ENCODE results near the gene PRUNE2.
A peak's percentile ranks its signal among the peaks of the same experiment; 100 is the strongest.
"Not testable (repeated sequence)": the region's sequence is repeated elsewhere in the genome, so short reads cannot be mapped to it uniquely, and the experiment has no call there.

PRUNE2 gene

GRCh38 chr9:76680716-76681425, 225.0 kb downstream of the PRUNE2 start:
- H3K4me3 ChIP-seq (ENCODE audit: control insufficient read depth, low read depth, low read length): no peak overlapping the region
- TF ChIP-seq CTCF (conservative IDR thresholded peaks at IDR 0.05; ENCODE audit: control insufficient read depth, insufficient read depth, low read depth, low read length): no peak
- no peak for DNase-seq (ENCODE audit: low read depth)

GRCh38 chr9:76677481-76678055, 228.3 kb downstream of the PRUNE2 start:
- no peak overlapping the region for H3K4me3 ChIP-seq (ENCODE audit: control insufficient read depth, low read depth, low read length)
- no peak for TF ChIP-seq CTCF (conservative IDR thresholded peaks at IDR 0.05; ENCODE audit: control insufficient read depth, insufficient read depth, low read depth, low read length)
- peak; percentile 60 for DNase-seq (ENCODE audit: low read depth)

DNA sequence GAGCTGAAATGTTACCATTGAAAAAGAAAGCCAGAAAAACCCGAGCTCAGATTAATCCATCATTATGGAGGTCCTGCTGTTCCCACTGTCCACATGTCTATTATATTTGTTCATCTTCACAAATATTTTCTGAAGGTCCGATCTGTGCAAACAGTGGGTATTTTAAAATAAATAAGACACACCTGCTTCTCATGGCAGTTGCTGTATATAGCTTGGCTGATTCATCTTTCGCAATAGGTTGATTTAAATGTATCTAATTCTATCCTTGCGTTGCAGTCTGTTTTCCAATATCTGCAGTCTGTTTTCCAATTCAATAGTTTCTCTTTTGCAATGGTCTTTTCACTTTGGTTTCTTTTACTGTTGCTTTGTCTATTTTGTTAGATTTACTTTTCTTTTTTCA, 229.1 kb downstream of the PRUNE2 start:
- H3K4me3 ChIP-seq (ENCODE audit: control insufficient read depth, low read depth, low read length): no peak overlapping the region
- no peak for TF ChIP-seq CTCF (conservative IDR thresholded peaks at IDR 0.05; ENCODE audit: control insufficient read depth, insufficient read depth, low read depth, low read length)
- no peak for DNase-seq (ENCODE audit: low read depth)

GRCh38 chr9:76667521-76667957, 238.4 kb downstream of the PRUNE2 start:
- no peak overlapping the region for H3K4me3 ChIP-seq (ENCODE audit: control insufficient read depth, low read depth, low read length)
- no peak for TF ChIP-seq CTCF (conservative IDR thresholded peaks at IDR 0.05; ENCODE audit: control insufficient read depth, insufficient read depth, low read depth, low read length)
- DNase-seq (ENCODE audit: low read depth): no peak

GRCh38 chr9:76665966-76666365, 239.9 kb downstream of the PRUNE2 start:
- not testable (repeated sequence) for H3K4me3 ChIP-seq (ENCODE audit: control insufficient read depth, low read depth, low read length)
- peak; percentile 59 for DNase-seq (ENCODE audit: low read depth)
- TF ChIP-seq CTCF (conservative IDR thresholded peaks at IDR 0.05; ENCODE audit: control insufficient read depth, insufficient read depth, low read depth, low read length): peak; percentile 45

DNA sequence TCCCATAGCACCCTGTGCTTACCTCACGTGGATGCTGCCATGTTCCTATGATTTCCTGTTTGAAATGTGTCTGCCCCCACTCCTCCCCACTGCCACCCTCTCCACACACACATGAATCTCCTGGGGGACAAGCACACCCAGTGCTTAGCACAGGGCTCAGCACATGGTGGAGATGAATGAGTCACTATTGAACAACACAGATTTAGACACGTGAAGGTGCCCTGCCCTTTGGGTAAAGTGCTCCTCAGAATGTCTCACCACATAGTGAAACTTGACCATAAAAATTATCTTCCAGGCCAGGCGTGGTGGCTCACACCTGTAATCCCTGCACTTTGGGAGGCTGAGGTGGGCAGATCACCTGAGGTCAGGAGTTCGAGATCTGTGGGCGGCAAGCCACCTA, 240.5 kb downstream of the PRUNE2 start:
- peak; percentile 43 for DNase-seq (ENCODE audit: low read depth)
- no peak overlapping the region for H3K4me3 ChIP-seq (ENCODE audit: control insufficient read depth, low read depth, low read length)

More for the DNA sequence above, 240.5 kb downstream of the PRUNE2 start:
- no peak for TF ChIP-seq CTCF (conservative IDR thresholded peaks at IDR 0.05; ENCODE audit: control insufficient read depth, insufficient read depth, low read depth, low read length)

Measured in fibroblast of mammary gland (primary cell).